ENCODE measurements around the gene HMCN2.

HMCN2 gene

GRCh38 chr9:130265431-130266235, at the start of gene HMCN2:
TSS of gene HMCN2 (plus strand) at chr9:130265760. CDS start at chr9:130265879, 119 bp downstream.
- no peak for TF ChIP-seq JUND (IDR thresholded peaks at IDR 0.05; ENCODE audit: low read depth)
- in situ Hi-C loops (cut with HindIII; ENCODE audit: low pct_unique_long_range_greater_than_20kb, low sequenced_read_pairs) = no loop called here

GRCh38 chr9:130217838-130218237, 47.7 kb upstream of the HMCN2 start:
- in situ Hi-C loops (cut with HindIII; ENCODE audit: low pct_unique_long_range_greater_than_20kb, low sequenced_read_pairs) = no loop called here
- no peak for DNase-seq (ENCODE audit: low read depth in 1 of 2, low spot score in 1 of 2)
- no peak for TF ChIP-seq JUND (IDR thresholded peaks at IDR 0.05; ENCODE audit: low read depth)

More at GRCh38 chr9:130265431-130266235, at the start of gene HMCN2:
- DNase-seq (ENCODE audit: low read depth in 1 of 2, low spot score in 1 of 2) = peak in 1 of 2 experiments; percentile 47

GRCh38 chr9:130219661-130220096, 45.9 kb upstream of the HMCN2 start:
- DNase-seq (ENCODE audit: low read depth in 1 of 2, low spot score in 1 of 2) = no peak
- TF ChIP-seq JUND (IDR thresholded peaks at IDR 0.05; ENCODE audit: low read depth) = no peak
- in situ Hi-C loops (cut with HindIII; ENCODE audit: low pct_unique_long_range_greater_than_20kb, low sequenced_read_pairs) = no loop called here

- in situ Hi-C loops (cut with HindIII; ENCODE audit: low pct_unique_long_range_greater_than_20kb, low sequenced_read_pairs) = no loop called here
- no peak for DNase-seq (ENCODE audit: low read depth in 1 of 2, low spot score in 1 of 2)
- TF ChIP-seq JUND (IDR thresholded peaks at IDR 0.05; ENCODE audit: low read depth) = no peak
Observed at GRCh38 chr9:130220352-130220751, 45.2 kb upstream of the HMCN2 start.

- no peak for DNase-seq (ENCODE audit: low read depth in 1 of 2, low spot score in 1 of 2)
- no peak for TF ChIP-seq JUND (IDR thresholded peaks at IDR 0.05; ENCODE audit: low read depth)
- in situ Hi-C loops (cut with HindIII; ENCODE audit: low pct_unique_long_range_greater_than_20kb, low sequenced_read_pairs) = no loop called here
Observed at GRCh38 chr9:130222833-130223232, 42.7 kb upstream of the HMCN2 start.

- DNase-seq (ENCODE audit: low read depth in 1 of 2, low spot score in 1 of 2) = no peak
- in situ Hi-C loops (cut with HindIII; ENCODE audit: low pct_unique_long_range_greater_than_20kb, low sequenced_read_pairs) = no loop called here
- no peak for TF ChIP-seq JUND (IDR thresholded peaks at IDR 0.05; ENCODE audit: low read depth)
Observed at GRCh38 chr9:130225071-130225470, 40.5 kb upstream of the HMCN2 start.

- no peak for DNase-seq (ENCODE audit: low read depth in 1 of 2, low spot score in 1 of 2)
- TF ChIP-seq JUND (IDR thresholded peaks at IDR 0.05; ENCODE audit: low read depth) = no peak
- in situ Hi-C loops (cut with HindIII; ENCODE audit: low pct_unique_long_range_greater_than_20kb, low sequenced_read_pairs) = no loop called here
Observed at GRCh38 chr9:130225586-130225985, 40.0 kb upstream of the HMCN2 start.

GRCh38 chr9:130226112-130226511, 39.4 kb upstream of the HMCN2 start:
- TF ChIP-seq JUND (IDR thresholded peaks at IDR 0.05; ENCODE audit: low read depth) = no peak

GRCh38 chr9:130227833-130228232, 37.7 kb upstream of the HMCN2 start:
- DNase-seq (ENCODE audit: low read depth in 1 of 2, low spot score in 1 of 2) = no peak
- no peak for TF ChIP-seq JUND (IDR thresholded peaks at IDR 0.05; ENCODE audit: low read depth)
- in situ Hi-C loops (cut with HindIII; ENCODE audit: low pct_unique_long_range_greater_than_20kb, low sequenced_read_pairs) = no loop called here

More at GRCh38 chr9:130226112-130226511, 39.4 kb upstream of the HMCN2 start:
- in situ Hi-C loops (cut with HindIII; ENCODE audit: low pct_unique_long_range_greater_than_20kb, low sequenced_read_pairs) = no loop called here
- DNase-seq (ENCODE audit: low read depth in 1 of 2, low spot score in 1 of 2) = no peak

GRCh38 chr9:130229759-130230158, 35.8 kb upstream of the HMCN2 start:
- in situ Hi-C loops (cut with HindIII; ENCODE audit: low pct_unique_long_range_greater_than_20kb, low sequenced_read_pairs) = no loop called here
- no peak for DNase-seq (ENCODE audit: low read depth in 1 of 2, low spot score in 1 of 2)
- TF ChIP-seq JUND (IDR thresholded peaks at IDR 0.05; ENCODE audit: low read depth) = no peak

- in situ Hi-C loops (cut with HindIII; ENCODE audit: low pct_unique_long_range_greater_than_20kb, low sequenced_read_pairs) = no loop called here
- no peak for TF ChIP-seq JUND (IDR thresholded peaks at IDR 0.05; ENCODE audit: low read depth)
- no peak for DNase-seq (ENCODE audit: low read depth in 1 of 2, low spot score in 1 of 2)
Observed at GRCh38 chr9:130230631-130231030, 34.9 kb upstream of the HMCN2 start.

- TF ChIP-seq JUND (IDR thresholded peaks at IDR 0.05; ENCODE audit: low read depth) = no peak
- in situ Hi-C loops (cut with HindIII; ENCODE audit: low pct_unique_long_range_greater_than_20kb, low sequenced_read_pairs) = no loop called here
Observed at GRCh38 chr9:130232899-130233586, 32.5 kb upstream of the HMCN2 start.

GRCh38 chr9:130233587-130233945, 32.0 kb upstream of the HMCN2 start:
- no peak for TF ChIP-seq JUND (IDR thresholded peaks at IDR 0.05; ENCODE audit: low read depth)
- no peak for DNase-seq (ENCODE audit: low read depth in 1 of 2, low spot score in 1 of 2)
- in situ Hi-C loops (cut with HindIII; ENCODE audit: low pct_unique_long_range_greater_than_20kb, low sequenced_read_pairs) = no loop called here

More at GRCh38 chr9:130232899-130233586, 32.5 kb upstream of the HMCN2 start:
- no peak for DNase-seq (ENCODE audit: low read depth in 1 of 2, low spot score in 1 of 2)

Data from T47D (cell line).